Measurements from ENCODE around the gene EXO1.
"Not testable (repeated sequence)": the region's sequence is repeated elsewhere in the genome, so short reads cannot be mapped to it uniquely, and the experiment has no call there.

Gene EXO1

DNA sequence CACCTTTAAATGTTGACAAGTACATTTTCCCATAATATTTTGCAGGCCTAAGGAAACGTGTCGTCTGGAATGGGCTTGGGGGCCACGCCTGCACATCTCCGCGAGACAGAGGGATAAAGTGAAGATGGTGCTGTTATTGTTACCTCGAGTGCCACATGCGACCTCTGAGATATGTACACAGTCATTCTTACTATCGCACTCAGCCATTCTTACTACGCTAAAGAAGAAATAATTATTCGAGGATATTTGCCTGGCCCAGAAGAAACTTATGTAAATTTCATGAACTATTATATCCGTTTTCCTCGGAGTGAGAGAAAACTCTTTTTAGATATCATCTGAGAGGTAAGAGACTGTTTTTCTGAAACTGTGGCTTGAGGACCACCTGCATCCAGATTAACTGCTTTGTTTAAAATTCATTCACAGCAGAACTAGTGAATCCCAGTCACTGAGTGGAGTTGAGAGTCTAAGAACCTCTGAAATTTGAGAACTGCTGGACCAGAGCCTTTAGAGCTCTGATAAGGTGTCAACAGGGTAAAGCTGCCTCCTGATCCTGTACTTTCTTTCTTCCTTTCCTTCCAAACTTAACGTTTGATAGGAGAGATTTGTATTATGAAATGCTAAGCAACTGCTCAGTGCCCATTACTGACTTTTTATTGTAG is 811 bp downstream of the EXO1 start:
- TF ChIP-seq, protein P1, sequence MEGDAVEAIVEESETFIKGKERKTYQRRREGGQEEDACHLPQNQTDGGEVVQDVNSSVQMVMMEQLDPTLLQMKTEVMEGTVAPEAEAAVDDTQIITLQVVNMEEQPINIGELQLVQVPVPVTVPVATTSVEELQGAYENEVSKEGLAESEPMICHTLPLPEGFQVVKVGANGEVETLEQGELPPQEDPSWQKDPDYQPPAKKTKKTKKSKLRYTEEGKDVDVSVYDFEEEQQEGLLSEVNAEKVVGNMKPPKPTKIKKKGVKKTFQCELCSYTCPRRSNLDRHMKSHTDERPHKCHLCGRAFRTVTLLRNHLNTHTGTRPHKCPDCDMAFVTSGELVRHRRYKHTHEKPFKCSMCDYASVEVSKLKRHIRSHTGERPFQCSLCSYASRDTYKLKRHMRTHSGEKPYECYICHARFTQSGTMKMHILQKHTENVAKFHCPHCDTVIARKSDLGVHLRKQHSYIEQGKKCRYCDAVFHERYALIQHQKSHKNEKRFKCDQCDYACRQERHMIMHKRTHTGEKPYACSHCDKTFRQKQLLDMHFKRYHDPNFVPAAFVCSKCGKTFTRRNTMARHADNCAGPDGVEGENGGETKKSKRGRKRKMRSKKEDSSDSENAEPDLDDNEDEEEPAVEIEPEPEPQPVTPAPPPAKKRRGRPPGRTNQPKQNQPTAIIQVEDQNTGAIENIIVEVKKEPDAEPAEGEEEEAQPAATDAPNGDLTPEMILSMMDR (IDR thresholded peaks at IDR 0.05; ENCODE audit: low read depth, low read length) = no peak
- DNase-seq (ENCODE audit: low read depth in 2 of 2) = no peak
- H3K4me3 ChIP-seq (replicated peaks in 1 of 2; ENCODE audit: low read depth in 2 of 2, low read length in 2 of 2) = peak overlapping the region; percentile 79 to 96

DNA sequence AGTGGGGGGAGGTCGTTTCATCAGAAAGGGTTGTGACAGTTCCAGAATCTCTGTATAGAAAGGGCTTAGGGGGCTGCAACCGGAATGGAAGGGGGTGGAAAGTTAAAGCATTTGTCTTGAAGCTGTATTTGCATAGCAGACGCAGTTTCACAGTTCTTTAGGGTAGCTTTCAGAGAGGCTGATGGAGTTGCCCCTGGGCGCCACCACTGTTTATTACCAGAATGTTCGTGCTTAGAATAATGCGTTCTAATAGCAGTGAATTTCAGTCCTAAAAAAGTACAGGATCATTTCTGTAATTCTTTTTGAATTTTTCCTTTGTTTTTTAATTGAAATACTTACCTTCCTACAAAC is 1.3 kb downstream of the EXO1 start:
- no peak for DNase-seq (ENCODE audit: low read depth in 2 of 2)
- TF ChIP-seq, protein P1 (IDR thresholded peaks at IDR 0.05; ENCODE audit: low read depth, low read length) = no peak
- peak overlapping the region in 1 of 2 donors; percentile 96 for H3K4me3 ChIP-seq (replicated peaks in 1 of 2; ENCODE audit: low read depth in 2 of 2, low read length in 2 of 2)

DNA sequence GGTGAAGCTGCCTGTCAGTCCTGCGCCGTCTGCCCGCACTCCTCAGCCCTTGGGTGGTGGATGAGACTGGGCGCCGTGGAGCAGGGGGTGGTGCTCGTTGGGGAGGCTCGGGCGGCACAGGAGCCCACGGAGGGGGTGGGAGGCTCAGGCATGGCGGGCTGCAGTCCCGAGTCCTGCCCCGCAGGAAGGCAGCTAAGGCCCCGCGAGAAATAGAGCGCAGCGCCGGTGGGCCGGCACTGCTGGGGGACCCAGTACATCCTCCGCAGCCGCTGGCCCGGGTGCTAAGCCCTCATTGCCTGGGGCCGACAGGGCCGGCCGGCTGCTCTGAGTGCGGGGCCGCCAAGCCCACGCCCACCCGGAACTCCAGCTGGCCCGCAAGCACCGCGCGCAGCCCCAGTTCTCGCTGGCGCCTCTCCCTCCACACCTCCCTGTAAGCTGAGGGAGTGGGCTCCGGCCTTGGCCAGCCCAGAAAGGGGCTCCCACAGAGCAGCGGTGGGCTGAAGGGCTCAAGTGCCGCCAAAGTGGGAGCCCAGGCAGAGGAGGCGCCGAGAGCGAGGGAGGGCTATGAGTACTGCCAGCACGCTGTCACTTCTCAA is 7.6 kb downstream of the EXO1 start:
- not testable (repeated sequence) for DNase-seq (ENCODE audit: low read depth in 2 of 2); H3K4me3 ChIP-seq (replicated peaks in 1 of 2; ENCODE audit: low read depth in 2 of 2, low read length in 2 of 2)

DNA sequence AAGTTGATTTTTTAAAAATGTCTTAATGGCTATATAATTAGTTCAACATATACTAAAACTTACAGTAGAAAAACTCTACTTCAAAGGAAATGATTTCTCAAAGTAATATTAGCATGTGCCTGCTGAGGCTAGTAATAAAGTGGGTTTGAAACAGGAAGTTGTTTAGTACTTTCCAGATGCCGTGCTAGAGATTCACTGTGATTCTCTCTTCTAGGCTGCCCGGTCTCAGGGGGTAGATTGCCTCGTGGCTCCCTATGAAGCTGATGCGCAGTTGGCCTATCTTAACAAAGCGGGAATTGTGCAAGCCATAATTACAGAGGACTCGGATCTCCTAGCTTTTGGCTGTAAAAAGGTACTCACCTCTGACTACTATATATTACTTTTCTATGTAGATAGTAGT is 9.1 kb downstream of the EXO1 start:
- TF ChIP-seq, protein P1 (IDR thresholded peaks at IDR 0.05; ENCODE audit: low read depth, low read length) = no peak
- no peak overlapping the region for H3K4me3 ChIP-seq (replicated peaks in 1 of 2; ENCODE audit: low read depth in 2 of 2, low read length in 2 of 2)
- DNase-seq (ENCODE audit: low read depth in 2 of 2) = no peak

DNA sequence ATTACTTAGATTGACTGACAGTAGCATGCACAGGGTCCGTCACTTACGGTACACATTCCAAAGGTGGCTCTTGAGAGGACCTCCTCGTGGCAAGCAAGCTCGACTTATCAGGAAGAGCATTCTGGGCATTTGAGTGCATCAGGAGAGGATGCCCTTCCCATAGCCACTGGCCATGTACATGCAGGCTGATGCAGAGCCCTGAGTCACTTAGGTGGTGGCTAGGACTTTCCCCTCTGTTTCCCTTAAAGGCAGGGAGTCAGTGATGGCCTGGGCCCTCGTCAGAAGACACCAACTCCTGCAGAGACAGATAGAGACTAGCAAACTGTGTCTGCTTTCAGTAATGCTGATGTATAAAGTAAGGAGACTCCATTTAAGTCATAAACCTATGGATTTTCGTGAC is 12.9 kb downstream of the EXO1 start:
- no peak overlapping the region for H3K4me3 ChIP-seq (replicated peaks in 1 of 2; ENCODE audit: low read depth in 2 of 2, low read length in 2 of 2)
- TF ChIP-seq, protein P1 (IDR thresholded peaks at IDR 0.05; ENCODE audit: low read depth, low read length) = no peak
- DNase-seq (ENCODE audit: low read depth in 2 of 2) = no peak

DNA sequence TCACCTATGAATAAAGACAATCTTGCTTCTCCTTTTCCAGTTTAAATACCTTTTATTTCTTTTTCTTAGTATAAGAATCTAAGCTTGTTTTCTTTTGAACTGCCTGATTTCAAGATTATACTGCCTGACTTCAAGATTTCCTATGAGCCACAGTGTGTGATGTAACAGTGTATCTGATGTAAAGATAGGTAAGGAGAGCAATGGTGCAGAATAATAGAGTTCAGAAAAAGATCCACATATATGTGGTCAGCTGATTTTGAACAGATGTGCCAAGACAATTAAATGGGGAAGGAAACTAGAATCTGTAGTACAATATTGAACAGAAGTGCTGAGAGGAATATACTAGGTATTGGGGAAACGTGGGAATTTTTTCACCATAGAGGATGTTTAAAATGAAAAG is 21.0 kb downstream of the EXO1 start:
- TF ChIP-seq, protein P1 (IDR thresholded peaks at IDR 0.05; ENCODE audit: low read depth, low read length) = no peak
- DNase-seq (ENCODE audit: low read depth in 2 of 2) = no peak

DNA sequence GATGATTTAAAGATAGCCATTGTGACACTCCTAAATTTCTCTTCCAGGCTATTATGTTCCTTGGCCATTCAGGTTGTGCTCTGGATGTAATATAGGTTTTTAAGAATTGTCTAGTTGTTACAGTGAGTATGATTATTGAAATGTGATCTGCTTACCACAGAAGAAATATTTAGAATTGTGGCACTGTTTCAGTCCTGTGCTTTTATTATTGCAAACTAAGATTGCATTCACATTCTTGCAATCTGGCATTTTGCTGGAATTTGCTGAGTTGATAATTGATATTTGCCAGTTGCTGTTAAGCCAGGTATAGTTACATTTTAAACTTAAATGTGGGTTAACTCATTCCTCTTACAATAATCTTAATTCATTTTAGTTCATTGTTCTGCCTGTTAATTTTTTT is 22.3 kb downstream of the EXO1 start:
- DNase-seq (ENCODE audit: low read depth in 2 of 2) = no peak
- TF ChIP-seq, protein P1 (IDR thresholded peaks at IDR 0.05; ENCODE audit: low read depth, low read length) = no peak
- no peak overlapping the region for H3K4me3 ChIP-seq (replicated peaks in 1 of 2; ENCODE audit: low read depth in 2 of 2, low read length in 2 of 2)

More for the DNA sequence above, 21.0 kb downstream of the EXO1 start:
- H3K4me3 ChIP-seq (replicated peaks in 1 of 2; ENCODE audit: low read depth in 2 of 2, low read length in 2 of 2) = no peak overlapping the region
